H1 (cell line): ENCODE measurements around the gene ZFAND2B.
"Not testable (repeated sequence)": the region's sequence is repeated elsewhere in the genome, so short reads cannot be mapped to it uniquely, and the experiment has no call there.

ENCODE experiments used
- CEBPB ChIP-seq: IDR thresholded peaks from 2 replicates; pipeline ENCODE4 v1.6.1; 2012; ENCODE audit warnings: low read depth, low read length
- ZNF274 ChIP-seq: IDR thresholded peaks from 2 replicates; pipeline ENCODE4 v1.7.0; 2012; ENCODE audit warnings: low read length, borderline replicate concordance; ENCODE audit errors: extremely low read depth
- TF ChIP-seq, protein P1 (sequence below), 3 experiments: IDR thresholded peaks; 1 replicate in 2 of 3; 2 replicates in 1 of 3; pipeline versions ENCODE4 v1.5.1 to v1.6.1; 2011; ENCODE audit warnings: low read length in 3 of 3, mild to moderate bottlenecking in 3 of 3, inconsistent platforms in 2 of 3, low read depth in 1 of 3, moderate library complexity in 1 of 3; ENCODE audit not compliant: insufficient read depth in 1 of 3; ENCODE audit errors: control extremely low read depth in 1 of 3

DNA sequence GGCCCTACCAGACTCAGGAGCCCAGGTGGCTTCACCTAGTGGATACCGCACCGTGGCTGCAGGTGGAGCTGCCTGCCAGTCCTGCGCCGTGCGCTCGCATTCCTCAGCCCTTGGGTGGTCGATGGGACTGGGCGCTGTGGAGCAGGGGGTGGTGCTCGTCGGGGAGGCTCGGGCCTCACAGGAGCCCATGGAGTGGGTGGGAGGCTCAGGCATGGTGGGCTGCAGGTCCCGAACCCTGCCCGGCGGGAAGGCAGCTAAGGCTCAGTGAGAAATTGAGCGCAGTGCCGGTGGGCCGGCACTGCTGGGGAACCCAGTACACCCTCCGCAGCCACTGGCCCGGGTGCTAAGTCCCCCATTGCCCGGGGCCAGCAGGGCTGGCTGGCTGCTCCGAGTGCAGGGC is 5.3 kb upstream of the ZFAND2B start:
- TF ChIP-seq, protein P1, sequence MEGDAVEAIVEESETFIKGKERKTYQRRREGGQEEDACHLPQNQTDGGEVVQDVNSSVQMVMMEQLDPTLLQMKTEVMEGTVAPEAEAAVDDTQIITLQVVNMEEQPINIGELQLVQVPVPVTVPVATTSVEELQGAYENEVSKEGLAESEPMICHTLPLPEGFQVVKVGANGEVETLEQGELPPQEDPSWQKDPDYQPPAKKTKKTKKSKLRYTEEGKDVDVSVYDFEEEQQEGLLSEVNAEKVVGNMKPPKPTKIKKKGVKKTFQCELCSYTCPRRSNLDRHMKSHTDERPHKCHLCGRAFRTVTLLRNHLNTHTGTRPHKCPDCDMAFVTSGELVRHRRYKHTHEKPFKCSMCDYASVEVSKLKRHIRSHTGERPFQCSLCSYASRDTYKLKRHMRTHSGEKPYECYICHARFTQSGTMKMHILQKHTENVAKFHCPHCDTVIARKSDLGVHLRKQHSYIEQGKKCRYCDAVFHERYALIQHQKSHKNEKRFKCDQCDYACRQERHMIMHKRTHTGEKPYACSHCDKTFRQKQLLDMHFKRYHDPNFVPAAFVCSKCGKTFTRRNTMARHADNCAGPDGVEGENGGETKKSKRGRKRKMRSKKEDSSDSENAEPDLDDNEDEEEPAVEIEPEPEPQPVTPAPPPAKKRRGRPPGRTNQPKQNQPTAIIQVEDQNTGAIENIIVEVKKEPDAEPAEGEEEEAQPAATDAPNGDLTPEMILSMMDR (IDR thresholded peaks at IDR 0.05; ENCODE audit: control extremely low read depth in 1 of 3, insufficient read depth in 1 of 3, low read depth in 1 of 3, low read length in 3 of 3), result not testable (repeated sequence)
- not testable (repeated sequence) for TF ChIP-seq ZNF274, CEBPB
